Measurements from ENCODE around the gene SRPK3. TPM values are rescaled to one million over a fixed set of nuclear protein-coding genes. Genes with fewer than 3 reads are reported as not detected.

SRPK3 gene
- total RNA-seq, 2 donors from 2014 or later, result not detected

- Mint-ChIP-seq H3K9me3 (no peaks in the 10 kb centered on the region), H3K27ac (no peak overlapping the region), H3K4me1 (ENCODE audit: low read depth in 2 of 2) (peaks cover 0 to 5% of the 10 kb centered on the region in 2 donors), H3K27me3 (peaks cover 0 to 4% of the 10 kb centered on the region in 2 donors), H3K4me3 (no peak overlapping the region), H3K36me3 (no peaks in the 10 kb centered on the region)
- ATAC-seq (no peak), DNase-seq (ENCODE audit: low spot score) (peak; percentile 51)
Measured at GRCh38 chrX:153770601-153771414, 10.0 kb upstream of the SRPK3 start.

- peak; percentile 60 for DNase-seq (ENCODE audit: low spot score)
- Mint-ChIP-seq H3K9me3 (no peaks in the 10 kb centered on the region), H3K36me3 (no peaks in the 10 kb centered on the region), H3K27ac (no peak overlapping the region), H3K4me1 (ENCODE audit: low read depth in 2 of 2) (peaks cover 0 to 2% of the 10 kb centered on the region in 2 donors), H3K27me3 (peaks cover 0 to under 1% of the 10 kb centered on the region in 2 donors), H3K4me3 (no peak overlapping the region)
- no peak for ATAC-seq
Measured at GRCh38 chrX:153771415-153772315, 9.2 kb upstream of the SRPK3 start.

GRCh38 chrX:153772316-153773217, 8.3 kb upstream of the SRPK3 start:
- Mint-ChIP-seq H3K4me1 (ENCODE audit: low read depth in 2 of 2) (peaks cover 0 to 2% of the 10 kb centered on the region in 2 donors), H3K4me3 (no peak overlapping the region), H3K36me3 (no peaks in the 10 kb centered on the region), H3K27me3 (no peaks in the 10 kb centered on the region), H3K9me3 (no peaks in the 10 kb centered on the region), H3K27ac (no peak overlapping the region)
- no peak for DNase-seq (ENCODE audit: low spot score)
- no peak for ATAC-seq

- H3K4me3 Mint-ChIP-seq, result no peak overlapping the region
- ATAC-seq (no peak), DNase-seq (ENCODE audit: low spot score) (peak; percentile 51)
- no peaks in the 10 kb centered on the region for H3K27me3 Mint-ChIP-seq
- H3K4me1 Mint-ChIP-seq (ENCODE audit: low read depth in 2 of 2), result peaks cover 0 to under 1% of the 10 kb centered on the region in 2 donors
- H3K36me3 Mint-ChIP-seq, result no peaks in the 10 kb centered on the region
- H3K9me3 Mint-ChIP-seq, result no peaks in the 10 kb centered on the region
- H3K27ac Mint-ChIP-seq, result no peak overlapping the region
Measured at GRCh38 chrX:153773218-153773611, 7.6 kb upstream of the SRPK3 start.

GRCh38 chrX:153773741-153774575, 6.9 kb upstream of the SRPK3 start:
- Mint-ChIP-seq H3K36me3 (no peaks in the 10 kb centered on the region), H3K27ac (no peak overlapping the region), H3K9me3 (no peaks in the 10 kb centered on the region), H3K27me3 (no peaks in the 10 kb centered on the region), H3K4me3 (no peak overlapping the region), H3K4me1 (ENCODE audit: low read depth in 2 of 2) (no peaks in the 10 kb centered on the region)
- peak; percentile 60 for DNase-seq (ENCODE audit: low spot score)
- no peak for ATAC-seq

GRCh38 chrX:153774576-153775292, 6.1 kb upstream of the SRPK3 start:
- no peaks in the 10 kb centered on the region for H3K9me3 Mint-ChIP-seq
- peaks cover 0 to 2% of the 10 kb centered on the region in 2 donors for H3K27me3 Mint-ChIP-seq
- no peaks in the 10 kb centered on the region for H3K36me3 Mint-ChIP-seq
- DNase-seq (ENCODE audit: low spot score) (peak; percentile 58), ATAC-seq (no peak)
- H3K27ac Mint-ChIP-seq, result no peak overlapping the region
- H3K4me3 Mint-ChIP-seq, result no peak overlapping the region
- H3K4me1 Mint-ChIP-seq (ENCODE audit: low read depth in 2 of 2), result peaks cover 0 to under 1% of the 10 kb centered on the region in 2 donors

GRCh38 chrX:153775293-153776119, 5.3 kb upstream of the SRPK3 start:
- Mint-ChIP-seq H3K36me3 (no peaks in the 10 kb centered on the region), H3K4me1 (ENCODE audit: low read depth in 2 of 2) (peaks cover 0 to 7% of the 10 kb centered on the region in 2 donors), H3K4me3 (no peak overlapping the region), H3K27me3 (peaks cover 0 to 8% of the 10 kb centered on the region in 2 donors), H3K9me3 (no peaks in the 10 kb centered on the region), H3K27ac (no peak overlapping the region)
- ATAC-seq (no peak), DNase-seq (ENCODE audit: low spot score) (peak; percentile 49)

GRCh38 chrX:153776120-153776599, 4.7 kb upstream of the SRPK3 start:
- no peak for ATAC-seq
- Mint-ChIP-seq H3K36me3 (no peaks in the 10 kb centered on the region), H3K9me3 (no peaks in the 10 kb centered on the region), H3K27me3 (peaks cover 0 to 8% of the 10 kb centered on the region in 2 donors), H3K27ac (no peak overlapping the region), H3K4me1 (ENCODE audit: low read depth in 2 of 2) (peaks cover 0 to 7% of the 10 kb centered on the region in 2 donors), H3K4me3 (no peak overlapping the region)
- DNase-seq (ENCODE audit: low spot score), result peak; percentile 54

GRCh38 chrX:153776611-153777045, 4.2 kb upstream of the SRPK3 start:
- Mint-ChIP-seq H3K4me3 (no peak overlapping the region), H3K9me3 (no peaks in the 10 kb centered on the region), H3K27ac (no peak overlapping the region), H3K4me1 (ENCODE audit: low read depth in 2 of 2) (peaks cover 0 to 10% of the 10 kb centered on the region in 2 donors), H3K36me3 (no peaks in the 10 kb centered on the region), H3K27me3 (peaks cover 0 to 8% of the 10 kb centered on the region in 2 donors)
- DNase-seq (ENCODE audit: low spot score) (no peak), ATAC-seq (no peak)

GRCh38 chrX:153777261-153778090, 3.4 kb upstream of the SRPK3 start:
- ATAC-seq (no peak), DNase-seq (ENCODE audit: low spot score) (peak; percentile 56)
- Mint-ChIP-seq H3K9me3 (no peaks in the 10 kb centered on the region), H3K36me3 (no peaks in the 10 kb centered on the region), H3K27me3 (peaks cover 0 to 8% of the 10 kb centered on the region in 2 donors), H3K4me1 (ENCODE audit: low read depth in 2 of 2) (peaks cover 0 to 10% of the 10 kb centered on the region in 2 donors), H3K27ac (no peak overlapping the region), H3K4me3 (no peak overlapping the region)

- H3K4me1 Mint-ChIP-seq (ENCODE audit: low read depth in 2 of 2), result peaks cover 0 to 10% of the 10 kb centered on the region in 2 donors
- no peak overlapping the region for H3K4me3 Mint-ChIP-seq
- H3K27me3 Mint-ChIP-seq, result peaks cover 0 to 8% of the 10 kb centered on the region in 2 donors
- no peaks in the 10 kb centered on the region for H3K36me3 Mint-ChIP-seq
- no peak for DNase-seq (ENCODE audit: low spot score)
- ATAC-seq, result no peak
- H3K27ac Mint-ChIP-seq, result no peak overlapping the region
- no peaks in the 10 kb centered on the region for H3K9me3 Mint-ChIP-seq
Measured at GRCh38 chrX:153778181-153778580, 2.7 kb upstream of the SRPK3 start.

Data from natural killer cell treated with Interleukin-12 subunit alpha and Interleukin-12 subunit beta and Interleukin-15 and Interleukin-18, amount 100 ng/mL, for 72 hours (primary cell).